HEK293 (cell line): ENCODE measurements around the gene SQSTM1.

Experiments used
- GLIS1 ChIP-seq: fragments of 450-650 bp; formaldehyde crosslinking; IDR thresholded peaks from 2 replicates; pipeline ENCODE4 v1.5.1; 2016; ENCODE audit warnings: missing biosample characterization, missing genetic modification characterization
- MEIS1 ChIP-seq: sonication (generic); formaldehyde crosslinking; IDR thresholded peaks from 2 replicates; pipeline ENCODE4 v1.8.1; 2022; ENCODE audit warnings: missing genetic modification reagents, mild to moderate bottlenecking, borderline replicate concordance
- MYNN ChIP-seq: fragments of 450-650 bp; formaldehyde crosslinking; IDR thresholded peaks from 2 replicates; pipeline ENCODE4 v1.5.1; 2016; ENCODE audit warnings: missing biosample characterization, missing genetic modification characterization, borderline replicate concordance
- OVOL3 ChIP-seq: fragments of 450-650 bp; formaldehyde crosslinking; IDR thresholded peaks from 2 replicates; pipeline ENCODE4 v1.5.1; 2016; ENCODE audit warnings: missing biosample characterization, missing genetic modification characterization
- TCF7L2 ChIP-seq: IDR thresholded peaks from 2 replicates; pipeline ENCODE4 v1.6.1; 2011; ENCODE audit warnings: low read depth, mild to moderate bottlenecking, inconsistent platforms, low read length, moderate library complexity, borderline replicate concordance
- ZBTB1 ChIP-seq: fragments of 450-650 bp; formaldehyde crosslinking; IDR thresholded peaks from 2 replicates; pipeline ENCODE4 v1.5.1; 2016; ENCODE audit warnings: missing biosample characterization, missing genetic modification characterization
- ZBTB21 ChIP-seq: fragments of 450-650 bp; formaldehyde crosslinking; IDR thresholded peaks from 2 replicates; pipeline ENCODE4 v1.5.1; 2017; ENCODE audit warnings: missing biosample characterization, missing genetic modification characterization
- ZBTB7A ChIP-seq: fragments of 450-650 bp; formaldehyde crosslinking; IDR thresholded peaks from 2 replicates; pipeline ENCODE4 v1.5.1; 2016; ENCODE audit warnings: low read depth, missing biosample characterization, missing genetic modification characterization
- ZEB2 ChIP-seq: fragments of 450-650 bp; formaldehyde crosslinking; IDR thresholded peaks from 2 replicates; pipeline ENCODE4 v1.5.1; 2016; ENCODE audit warnings: missing biosample characterization, missing genetic modification characterization
- ZFHX2 ChIP-seq: fragments of 450-650 bp; formaldehyde crosslinking; conservative IDR thresholded peaks from 2 replicates; pipeline ENCODE4 v1.5.1; 2016; ENCODE audit warnings: missing biosample characterization, missing genetic modification characterization
- ZNF16 ChIP-seq: fragments of 450-650 bp; formaldehyde crosslinking; IDR thresholded peaks from 2 replicates; pipeline ENCODE4 v1.5.1; 2016; ENCODE audit warnings: low read depth, missing biosample characterization, missing genetic modification characterization
- ZNF202 ChIP-seq: fragments of 450-650 bp; formaldehyde crosslinking; IDR thresholded peaks from 2 replicates; pipeline ENCODE4 v1.5.1; 2016; ENCODE audit warnings: missing biosample characterization, missing genetic modification characterization, borderline replicate concordance
- ZNF24 ChIP-seq: fragments of 450-650 bp; formaldehyde crosslinking; IDR thresholded peaks from 2 replicates; pipeline ENCODE4 v1.5.1; 2016; ENCODE audit warnings: missing biosample characterization, missing genetic modification characterization
- ZNF391 ChIP-seq: fragments of 450-650 bp; formaldehyde crosslinking; IDR thresholded peaks from 2 replicates; pipeline ENCODE4 v1.5.1; 2016; ENCODE audit warnings: low read depth, missing biosample characterization, missing genetic modification characterization, borderline replicate concordance
- ZNF433 ChIP-seq: fragments of 450-650 bp; formaldehyde crosslinking; IDR thresholded peaks from 2 replicates; pipeline ENCODE4 v1.5.1; 2016; ENCODE audit warnings: missing biosample characterization, missing genetic modification characterization, low read depth
- ZNF473 ChIP-seq: fragments of 450-650 bp; formaldehyde crosslinking; IDR thresholded peaks from 2 replicates; pipeline ENCODE4 v1.5.1; 2017; ENCODE audit warnings: missing biosample characterization, missing genetic modification characterization
- ZNF514 ChIP-seq: fragments of 450-650 bp; formaldehyde crosslinking; IDR thresholded peaks from 2 replicates; pipeline ENCODE4 v1.5.1; 2016; ENCODE audit warnings: missing biosample characterization, missing genetic modification characterization
- ZNF529 ChIP-seq: fragments of 450-650 bp; formaldehyde crosslinking; IDR thresholded peaks from 2 replicates; pipeline ENCODE4 v1.5.1; 2017; ENCODE audit warnings: missing genetic modification characterization, missing biosample characterization; ENCODE audit not compliant: insufficient replicate concordance
- ZNF530 ChIP-seq: fragments of 450-650 bp; formaldehyde crosslinking; IDR thresholded peaks from 2 replicates; pipeline ENCODE4 v1.5.1; 2016; ENCODE audit warnings: low read depth, missing biosample characterization, missing genetic modification characterization
- ZNF549 ChIP-seq: fragments of 450-650 bp; IDR thresholded peaks from 2 replicates; pipeline ENCODE4 v1.5.1; 2018; ENCODE audit warnings: missing biosample characterization, missing genetic modification characterization, mild to moderate bottlenecking, inconsistent platforms, moderate library complexity
- ZNF585B ChIP-seq: fragments of 450-650 bp; formaldehyde crosslinking; IDR thresholded peaks from 2 replicates; pipeline ENCODE4 v1.5.1; 2016; ENCODE audit warnings: missing biosample characterization, missing genetic modification characterization
- ZNF610 ChIP-seq: fragments of 450-650 bp; formaldehyde crosslinking; IDR thresholded peaks from 2 replicates; pipeline ENCODE4 v1.5.1; 2016; ENCODE audit warnings: missing biosample characterization, missing genetic modification characterization, borderline replicate concordance
- ZNF658 ChIP-seq: fragments of 450-650 bp; formaldehyde crosslinking; IDR thresholded peaks from 2 replicates; pipeline ENCODE4; 2016; ENCODE audit warnings: missing biosample characterization, missing genetic modification characterization
- ZNF664 ChIP-seq: fragments of 450-650 bp; formaldehyde crosslinking; IDR thresholded peaks from 2 replicates; pipeline ENCODE4 v1.5.1; 2016; ENCODE audit warnings: missing biosample characterization, missing genetic modification characterization
- ZNF768 ChIP-seq: fragments of 450-650 bp; formaldehyde crosslinking; IDR thresholded peaks from 2 replicates; pipeline ENCODE4 v1.5.1; 2018; ENCODE audit warnings: missing biosample characterization, mild to moderate bottlenecking, missing genetic modification characterization
- ZNF776 ChIP-seq: fragments of 450-650 bp; formaldehyde crosslinking; IDR thresholded peaks from 2 replicates; pipeline ENCODE4 v1.5.0; 2017; ENCODE audit warnings: missing biosample characterization, missing genetic modification characterization, borderline replicate concordance
- ZNF785 ChIP-seq: fragments of 450-650 bp; formaldehyde crosslinking; IDR thresholded peaks from 2 replicates; pipeline ENCODE4 v1.5.1; 2016; ENCODE audit warnings: missing biosample characterization, missing genetic modification characterization
- ZNF792 ChIP-seq: fragments of 450-650 bp; formaldehyde crosslinking; IDR thresholded peaks from 2 replicates; pipeline ENCODE4 v1.5.1; 2016; ENCODE audit warnings: missing biosample characterization, missing genetic modification characterization
- TF ChIP-seq, protein P1 (sequence below): fragments of 450-650 bp; IDR thresholded peaks from 2 replicates; pipeline ENCODE4 v1.5.1; 2018; ENCODE audit warnings: missing biosample characterization, missing genetic modification characterization
- TF ChIP-seq, protein P2 (sequence below): fragments of 450-650 bp; formaldehyde crosslinking; IDR thresholded peaks from 2 replicates; pipeline ENCODE4 v1.5.1; 2017; ENCODE audit warnings: missing biosample characterization, missing genetic modification characterization
- TF ChIP-seq, protein P3 (sequence below): fragments of 450-650 bp; formaldehyde crosslinking; conservative IDR thresholded peaks from 2 replicates; pipeline ENCODE4 v1.5.1; 2016; ENCODE audit warnings: low read depth, missing biosample characterization, missing genetic modification characterization
- TF ChIP-seq, protein P4 (sequence below): IDR thresholded peaks from 2 replicates; pipeline ENCODE4 v1.6.1; 2011; ENCODE audit warnings: mild to moderate bottlenecking, low read depth, low read length, borderline replicate concordance

The SQSTM1 gene

DNA sequence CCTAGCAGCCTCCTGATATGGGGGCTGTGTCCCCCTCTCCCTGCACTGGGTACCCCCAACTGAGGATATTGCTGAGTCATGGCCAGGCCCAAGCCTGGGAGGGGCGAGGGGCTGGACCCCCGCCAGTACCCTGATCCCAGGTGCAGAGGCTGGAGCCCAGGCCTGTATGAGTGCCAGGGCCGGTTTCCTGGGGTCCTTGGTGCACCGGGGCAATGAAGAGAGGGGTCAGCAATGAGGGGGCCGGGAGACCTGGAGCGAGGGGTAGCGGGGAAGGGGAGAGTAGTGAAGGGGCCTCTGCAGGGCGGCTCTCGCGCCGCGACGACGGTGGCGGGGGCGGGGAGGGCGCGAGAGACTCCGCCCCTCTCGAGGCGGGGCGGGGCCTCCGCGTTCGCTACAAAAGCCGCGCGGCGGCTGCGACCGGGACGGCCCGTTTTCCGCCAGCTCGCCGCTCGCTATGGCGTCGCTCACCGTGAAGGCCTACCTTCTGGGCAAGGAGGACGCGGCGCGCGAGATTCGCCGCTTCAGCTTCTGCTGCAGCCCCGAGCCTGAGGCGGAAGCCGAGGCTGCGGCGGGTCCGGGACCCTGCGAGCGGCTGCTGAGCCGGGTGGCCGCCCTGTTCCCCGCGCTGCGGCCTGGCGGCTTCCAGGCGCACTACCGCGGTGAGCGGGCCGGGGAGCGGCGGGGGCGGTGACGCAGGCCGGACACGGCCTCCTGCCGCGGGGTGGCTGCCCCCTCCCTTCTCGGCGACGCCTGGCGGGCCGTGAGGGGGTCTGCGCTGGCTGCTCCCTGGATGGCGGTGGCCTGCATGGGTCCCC, at the start of gene SQSTM1 (continued):
- TF ChIP-seq ZNF529 (tag by site-specific recombination) (no peak), ZBTB1 (tag by site-specific recombination) (no peak), GLIS1 (tag by site-specific recombination) (peak; percentile 64), TCF7L2 (no peak), ZNF610 (tag by site-specific recombination) (peak; percentile 91), ZNF658 (no peak), ZNF391 (peak; percentile 84; the same call in 1 of the 2 replicates), ZNF792 (tag by site-specific recombination) (no peak), MYNN (tag by site-specific recombination) (no peak), ZNF776 (no peak), ZFHX2 (peak; percentile 67), ZEB2 (peak; percentile 92), ZNF202 (tag by site-specific recombination) (no peak), OVOL3 (no peak), ZNF473 (tag by site-specific recombination) (no peak), ZNF585B (tag by site-specific recombination) (no peak), MEIS1 (CRISPR knock-in tag) (no peak), ZNF16 (tag by site-specific recombination) (no peak), ZNF785 (tag by site-specific recombination) (no peak), ZBTB7A (0 out of 2 replicates have a peak, but pooled peaks have one; percentile 58), ZNF664 (tag by site-specific recombination) (no peak), ZNF768 (tag by site-specific recombination) (no peak), ZNF24 (tag by site-specific recombination) (peak; percentile 81; the same call in 1 of the 2 replicates), ZNF549 (no peak), ZNF514 (tag by site-specific recombination) (no peak), ZBTB21 (peak; percentile 49; the same call in 1 of the 2 replicates), ZNF530 (tag by site-specific recombination) (no peak), ZNF433 (tag by site-specific recombination) (no peak)
- TF ChIP-seq, protein P1, sequence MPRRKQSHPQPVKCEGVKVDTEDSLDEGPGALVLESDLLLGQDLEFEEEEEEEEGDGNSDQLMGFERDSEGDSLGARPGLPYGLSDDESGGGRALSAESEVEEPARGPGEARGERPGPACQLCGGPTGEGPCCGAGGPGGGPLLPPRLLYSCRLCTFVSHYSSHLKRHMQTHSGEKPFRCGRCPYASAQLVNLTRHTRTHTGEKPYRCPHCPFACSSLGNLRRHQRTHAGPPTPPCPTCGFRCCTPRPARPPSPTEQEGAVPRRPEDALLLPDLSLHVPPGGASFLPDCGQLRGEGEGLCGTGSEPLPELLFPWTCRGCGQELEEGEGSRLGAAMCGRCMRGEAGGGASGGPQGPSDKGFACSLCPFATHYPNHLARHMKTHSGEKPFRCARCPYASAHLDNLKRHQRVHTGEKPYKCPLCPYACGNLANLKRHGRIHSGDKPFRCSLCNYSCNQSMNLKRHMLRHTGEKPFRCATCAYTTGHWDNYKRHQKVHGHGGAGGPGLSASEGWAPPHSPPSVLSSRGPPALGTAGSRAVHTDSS (tag by site-specific recombination): no peak
- TF ChIP-seq, protein P2, sequence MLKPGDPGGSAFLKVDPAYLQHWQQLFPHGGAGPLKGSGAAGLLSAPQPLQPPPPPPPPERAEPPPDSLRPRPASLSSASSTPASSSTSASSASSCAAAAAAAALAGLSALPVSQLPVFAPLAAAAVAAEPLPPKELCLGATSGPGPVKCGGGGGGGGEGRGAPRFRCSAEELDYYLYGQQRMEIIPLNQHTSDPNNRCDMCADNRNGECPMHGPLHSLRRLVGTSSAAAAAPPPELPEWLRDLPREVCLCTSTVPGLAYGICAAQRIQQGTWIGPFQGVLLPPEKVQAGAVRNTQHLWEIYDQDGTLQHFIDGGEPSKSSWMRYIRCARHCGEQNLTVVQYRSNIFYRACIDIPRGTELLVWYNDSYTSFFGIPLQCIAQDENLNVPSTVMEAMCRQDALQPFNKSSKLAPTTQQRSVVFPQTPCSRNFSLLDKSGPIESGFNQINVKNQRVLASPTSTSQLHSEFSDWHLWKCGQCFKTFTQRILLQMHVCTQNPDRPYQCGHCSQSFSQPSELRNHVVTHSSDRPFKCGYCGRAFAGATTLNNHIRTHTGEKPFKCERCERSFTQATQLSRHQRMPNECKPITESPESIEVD: no peak
- TF ChIP-seq, protein P3, sequence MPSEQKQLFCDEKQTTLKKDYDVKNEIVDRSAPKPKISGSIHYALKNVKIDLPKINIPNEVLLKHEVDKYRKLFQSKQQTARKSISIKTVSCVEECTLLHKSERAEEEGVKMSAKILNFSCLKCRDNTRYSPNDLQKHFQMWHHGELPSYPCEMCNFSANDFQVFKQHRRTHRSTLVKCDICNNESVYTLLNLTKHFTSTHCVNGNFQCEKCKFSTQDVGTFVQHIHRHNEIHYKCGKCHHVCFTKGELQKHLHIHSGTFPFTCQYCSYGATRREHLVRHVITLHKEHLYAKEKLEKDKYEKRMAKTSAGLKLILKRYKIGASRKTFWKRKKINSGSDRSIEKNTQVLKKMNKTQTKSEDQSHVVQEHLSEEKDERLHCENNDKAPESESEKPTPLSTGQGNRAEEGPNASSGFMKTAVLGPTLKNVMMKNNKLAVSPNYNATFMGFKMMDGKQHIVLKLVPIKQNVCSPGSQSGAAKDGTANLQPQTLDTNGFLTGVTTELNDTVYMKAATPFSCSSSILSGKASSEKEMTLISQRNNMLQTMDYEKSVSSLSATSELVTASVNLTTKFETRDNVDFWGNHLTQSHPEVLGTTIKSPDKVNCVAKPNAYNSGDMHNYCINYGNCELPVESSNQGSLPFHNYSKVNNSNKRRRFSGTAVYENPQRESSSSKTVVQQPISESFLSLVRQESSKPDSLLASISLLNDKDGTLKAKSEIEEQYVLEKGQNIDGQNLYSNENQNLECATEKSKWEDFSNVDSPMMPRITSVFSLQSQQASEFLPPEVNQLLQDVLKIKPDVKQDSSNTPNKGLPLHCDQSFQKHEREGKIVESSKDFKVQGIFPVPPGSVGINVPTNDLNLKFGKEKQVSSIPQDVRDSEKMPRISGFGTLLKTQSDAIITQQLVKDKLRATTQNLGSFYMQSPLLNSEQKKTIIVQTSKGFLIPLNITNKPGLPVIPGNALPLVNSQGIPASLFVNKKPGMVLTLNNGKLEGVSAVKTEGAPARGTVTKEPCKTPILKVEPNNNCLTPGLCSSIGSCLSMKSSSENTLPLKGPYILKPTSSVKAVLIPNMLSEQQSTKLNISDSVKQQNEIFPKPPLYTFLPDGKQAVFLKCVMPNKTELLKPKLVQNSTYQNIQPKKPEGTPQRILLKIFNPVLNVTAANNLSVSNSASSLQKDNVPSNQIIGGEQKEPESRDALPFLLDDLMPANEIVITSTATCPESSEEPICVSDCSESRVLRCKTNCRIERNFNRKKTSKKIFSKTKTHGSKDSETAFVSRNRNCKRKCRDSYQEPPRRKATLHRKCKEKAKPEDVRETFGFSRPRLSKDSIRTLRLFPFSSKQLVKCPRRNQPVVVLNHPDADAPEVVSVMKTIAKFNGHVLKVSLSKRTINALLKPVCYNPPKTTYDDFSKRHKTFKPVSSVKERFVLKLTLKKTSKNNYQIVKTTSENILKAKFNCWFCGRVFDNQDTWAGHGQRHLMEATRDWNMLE (tag by site-specific recombination): no peak
- TF ChIP-seq, protein P4, sequence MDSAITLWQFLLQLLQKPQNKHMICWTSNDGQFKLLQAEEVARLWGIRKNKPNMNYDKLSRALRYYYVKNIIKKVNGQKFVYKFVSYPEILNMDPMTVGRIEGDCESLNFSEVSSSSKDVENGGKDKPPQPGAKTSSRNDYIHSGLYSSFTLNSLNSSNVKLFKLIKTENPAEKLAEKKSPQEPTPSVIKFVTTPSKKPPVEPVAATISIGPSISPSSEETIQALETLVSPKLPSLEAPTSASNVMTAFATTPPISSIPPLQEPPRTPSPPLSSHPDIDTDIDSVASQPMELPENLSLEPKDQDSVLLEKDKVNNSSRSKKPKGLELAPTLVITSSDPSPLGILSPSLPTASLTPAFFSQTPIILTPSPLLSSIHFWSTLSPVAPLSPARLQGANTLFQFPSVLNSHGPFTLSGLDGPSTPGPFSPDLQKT: no peak
